Liver (tissue), 3 donors: Measurements from ENCODE around the gene KRTAP5-4.

Experiments used
- ATF3 ChIP-seq: IDR thresholded peaks from 2 replicates; pipeline ENCODE4 v1.6.1; 2016; ENCODE audit warnings: antibody characterized with exemption
- CTCF ChIP-seq: fragments of 150-350 bp; IDR thresholded peaks from 2 replicates; pipeline ENCODE4 v1.5.1; 2017; ENCODE audit warnings: improper control_type of control experiment, low read depth, low read length; ENCODE audit not compliant: missing input control
- FOXA1 ChIP-seq: IDR thresholded peaks from 2 replicates; pipeline ENCODE4 v1.6.1; 2016; ENCODE audit warnings: antibody characterized with exemption
- JUND ChIP-seq, 2 donors: IDR thresholded peaks; 2 replicates each; pipeline ENCODE4 v1.6.1; 2016; ENCODE audit warnings: antibody characterized with exemption in 2 of 2
- MAX ChIP-seq: IDR thresholded peaks from 2 replicates; pipeline ENCODE4 v1.6.1; 2016; ENCODE audit warnings: antibody characterized with exemption
- RAD21 ChIP-seq, 2 donors: IDR thresholded peaks; 2 replicates each; pipeline ENCODE4 v1.6.1; 2016; ENCODE audit warnings: antibody characterized with exemption in 2 of 2, mild to moderate bottlenecking in 2 of 2
- REST ChIP-seq: IDR thresholded peaks from 2 replicates; pipeline ENCODE4 v1.6.1; 2016; ENCODE audit warnings: antibody characterized with exemption, mild to moderate bottlenecking
- RXRA ChIP-seq, 2 donors: IDR thresholded peaks; 2 replicates each; pipeline ENCODE4 v1.6.1; 2017 to 2018; ENCODE audit warnings: antibody characterized with exemption in 2 of 2, mild to moderate bottlenecking in 1 of 2
- SP1 ChIP-seq: IDR thresholded peaks from 2 replicates; pipeline ENCODE4 v1.6.1; 2018; ENCODE audit warnings: antibody characterized with exemption, mild to moderate bottlenecking
- TAF1 ChIP-seq: conservative IDR thresholded peaks from 2 replicates; pipeline ENCODE4 v1.6.1; 2016; ENCODE audit warnings: antibody characterized with exemption, mild to moderate bottlenecking
- YY1 ChIP-seq: IDR thresholded peaks from 2 replicates; pipeline ENCODE4 v1.6.1; 2016; ENCODE audit warnings: antibody characterized with exemption, mild to moderate bottlenecking
- ZBTB33 ChIP-seq: IDR thresholded peaks from 2 replicates; pipeline ENCODE4 v1.6.1; 2016; ENCODE audit warnings: antibody characterized with exemption
- donor health status: healthy.
- donor health status: healthy.

- TF ChIP-seq CTCF (no peak), FOXA1 (no peak), MAX (no peak), REST (no peak), ZBTB33 (no peak), SP1 (no peak), RAD21 (IDR thresholded peaks at IDR 0.05) (no peak), TAF1 (no peak), JUND (IDR thresholded peaks at IDR 0.05) (no peak), YY1 (no peak), ATF3 (no peak), RXRA (IDR thresholded peaks at IDR 0.05) (no peak)
These were observed 48.6 kb downstream of the KRTAP5-4 start for GRCh38 chr11:1573077-1573902.
